GM12874 (cell line): ENCODE results near the gene KCTD3.
A peak's percentile ranks its signal among the peaks of the same experiment; 100 is the strongest.

Experiments
- TF ChIP-seq, protein P1 (sequence below): IDR thresholded peaks from 2 replicates; pipeline ENCODE4 v1.5.1; 2011; ENCODE audit warnings: low read depth, mild to moderate bottlenecking, control low read depth, low read length, moderate library complexity; ENCODE audit not compliant: insufficient read depth

The KCTD3 gene

GRCh38 chr1:215566556-215567490 lies at the start of gene KCTD3:
KCTD3 (plus strand) TSS chr1:215567304; CDS start chr1:215567686, 382 bp downstream.
- TF ChIP-seq, protein P1, sequence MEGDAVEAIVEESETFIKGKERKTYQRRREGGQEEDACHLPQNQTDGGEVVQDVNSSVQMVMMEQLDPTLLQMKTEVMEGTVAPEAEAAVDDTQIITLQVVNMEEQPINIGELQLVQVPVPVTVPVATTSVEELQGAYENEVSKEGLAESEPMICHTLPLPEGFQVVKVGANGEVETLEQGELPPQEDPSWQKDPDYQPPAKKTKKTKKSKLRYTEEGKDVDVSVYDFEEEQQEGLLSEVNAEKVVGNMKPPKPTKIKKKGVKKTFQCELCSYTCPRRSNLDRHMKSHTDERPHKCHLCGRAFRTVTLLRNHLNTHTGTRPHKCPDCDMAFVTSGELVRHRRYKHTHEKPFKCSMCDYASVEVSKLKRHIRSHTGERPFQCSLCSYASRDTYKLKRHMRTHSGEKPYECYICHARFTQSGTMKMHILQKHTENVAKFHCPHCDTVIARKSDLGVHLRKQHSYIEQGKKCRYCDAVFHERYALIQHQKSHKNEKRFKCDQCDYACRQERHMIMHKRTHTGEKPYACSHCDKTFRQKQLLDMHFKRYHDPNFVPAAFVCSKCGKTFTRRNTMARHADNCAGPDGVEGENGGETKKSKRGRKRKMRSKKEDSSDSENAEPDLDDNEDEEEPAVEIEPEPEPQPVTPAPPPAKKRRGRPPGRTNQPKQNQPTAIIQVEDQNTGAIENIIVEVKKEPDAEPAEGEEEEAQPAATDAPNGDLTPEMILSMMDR: no peak

GRCh38 chr1:215517441-215517891 lies 49.6 kb upstream of the KCTD3 start:
- TF ChIP-seq, protein P1: no peak

- TF ChIP-seq, protein P1: no peak
Observed at GRCh38 chr1:215518594-215518993, 48.5 kb upstream of the KCTD3 start.

- TF ChIP-seq, protein P1: no peak
Observed at GRCh38 chr1:215521279-215521678, 45.8 kb upstream of the KCTD3 start.

DNA sequence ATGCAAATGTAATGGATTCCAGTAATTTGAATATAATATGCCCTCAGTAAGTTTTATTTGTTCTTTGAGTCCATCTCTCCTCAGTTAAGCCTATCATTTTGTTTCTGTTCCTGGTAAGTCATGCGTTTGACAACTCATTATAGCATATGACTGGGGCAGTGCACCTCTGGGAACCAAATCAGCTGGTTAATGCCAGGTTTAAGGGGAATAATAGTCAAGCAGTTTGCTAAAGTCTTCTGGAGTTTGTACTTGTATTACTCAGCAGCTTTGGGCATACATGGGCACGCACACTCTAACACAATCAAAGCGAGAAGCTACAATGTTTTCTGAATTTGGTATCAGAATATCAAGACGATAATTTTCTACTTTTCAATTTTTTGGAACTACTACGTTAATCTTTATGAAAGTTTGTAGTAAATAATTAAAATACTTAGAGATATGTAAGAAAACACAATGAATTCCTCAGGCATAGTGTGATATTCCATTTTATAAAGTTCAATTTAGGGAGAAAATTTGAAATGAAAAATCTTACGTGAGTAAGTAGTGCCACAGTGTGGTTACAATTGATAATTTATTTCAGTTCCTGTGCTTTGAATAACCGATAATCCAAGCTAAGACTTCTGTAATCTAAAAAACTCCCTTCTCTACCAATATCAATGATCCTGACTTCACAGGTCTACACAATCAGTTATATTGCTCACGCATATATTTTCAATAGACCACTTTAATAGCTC lies 43.8 kb upstream of the KCTD3 start:
- TF ChIP-seq, protein P1: no peak

DNA sequence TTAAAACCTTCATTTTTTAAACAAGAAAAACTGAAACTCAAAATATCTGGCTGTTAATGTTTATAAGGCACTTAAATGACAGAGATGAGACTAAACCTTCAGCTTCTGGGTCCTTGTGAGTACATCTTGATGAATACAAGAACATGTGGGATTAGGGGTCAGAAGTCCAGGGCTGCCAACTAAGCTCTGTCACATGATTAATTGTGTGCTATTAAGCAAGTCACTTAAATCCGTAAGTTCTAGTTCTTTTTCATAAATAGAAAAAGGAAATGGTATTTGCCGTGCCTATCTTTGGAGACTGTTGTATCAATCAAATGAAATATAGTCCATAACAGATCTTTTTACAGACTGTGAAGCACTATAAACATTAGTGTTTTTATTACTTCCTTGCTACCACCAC lies 43.2 kb upstream of the KCTD3 start:
- TF ChIP-seq, protein P1: no peak

- TF ChIP-seq, protein P1: 0 out of 2 replicates have a peak, but pooled peaks have one; percentile 21
Observed at GRCh38 chr1:215526147-215526845, 40.8 kb upstream of the KCTD3 start.
